ENCODE measurements around the gene ANKRD35.

ANKRD35 gene

DNA sequence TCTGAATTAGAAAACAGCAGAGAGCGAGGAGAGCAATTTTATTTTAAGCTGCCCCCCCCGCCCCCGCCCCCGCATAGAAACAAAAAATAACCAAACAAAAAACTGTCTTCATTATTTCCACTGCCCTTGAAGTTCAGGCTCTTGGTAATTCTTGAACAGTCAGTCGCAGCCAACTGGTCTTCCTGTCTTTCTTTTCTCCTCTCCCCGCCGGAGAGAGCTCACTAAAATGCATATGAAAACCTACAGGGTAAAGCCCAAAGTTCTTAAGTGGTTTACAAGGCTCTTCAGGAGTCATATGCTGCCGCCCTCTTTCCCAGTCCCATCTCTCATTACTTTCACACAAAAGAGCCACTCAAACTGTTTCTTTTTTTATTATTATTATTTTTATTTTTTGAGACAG is 1.1 kb upstream of the ANKRD35 start:
- Mint-ChIP-seq H3K9me3 (no peaks in the 10 kb centered on the region), H3K4me3 (peak overlapping the region; percentile 68), H3K27ac (no peak overlapping the region), H3K4me1 (ENCODE audit: low read depth) (peaks cover 9% of the 10 kb centered on the region), H3K27me3 (ENCODE audit: low read depth) (peaks cover 34% of the 10 kb centered on the region), H3K36me3 (ENCODE audit: low read depth) (no peaks in the 10 kb centered on the region)
- no peak for DNase-seq (ENCODE audit: low spot score)

GRCh38 chr1:145886390-145886789 is 724 bp upstream of the ANKRD35 start:
- H3K36me3 Mint-ChIP-seq (ENCODE audit: low read depth) = no peaks in the 10 kb centered on the region
- peak overlapping the region; percentile 87 for H3K4me3 Mint-ChIP-seq
- H3K4me1 Mint-ChIP-seq (ENCODE audit: low read depth) = peaks cover 9% of the 10 kb centered on the region
- DNase-seq (ENCODE audit: low spot score) = no peak
- H3K27ac Mint-ChIP-seq = no peak overlapping the region
- no peaks in the 10 kb centered on the region for H3K9me3 Mint-ChIP-seq
- H3K27me3 Mint-ChIP-seq (ENCODE audit: low read depth) = peaks cover 34% of the 10 kb centered on the region

GRCh38 chr1:145884675-145885074 is 991 bp downstream of the ANKRD35 start:
- H3K4me1 Mint-ChIP-seq (ENCODE audit: low read depth) = peaks cover 9% of the 10 kb centered on the region
- no peaks in the 10 kb centered on the region for H3K36me3 Mint-ChIP-seq (ENCODE audit: low read depth)
- no peak overlapping the region for H3K27ac Mint-ChIP-seq
- no peak for DNase-seq (ENCODE audit: low spot score)
- H3K27me3 Mint-ChIP-seq (ENCODE audit: low read depth) = peaks cover 37% of the 10 kb centered on the region
- peak overlapping the region; percentile 87 for H3K4me3 Mint-ChIP-seq
- no peaks in the 10 kb centered on the region for H3K9me3 Mint-ChIP-seq

DNA sequence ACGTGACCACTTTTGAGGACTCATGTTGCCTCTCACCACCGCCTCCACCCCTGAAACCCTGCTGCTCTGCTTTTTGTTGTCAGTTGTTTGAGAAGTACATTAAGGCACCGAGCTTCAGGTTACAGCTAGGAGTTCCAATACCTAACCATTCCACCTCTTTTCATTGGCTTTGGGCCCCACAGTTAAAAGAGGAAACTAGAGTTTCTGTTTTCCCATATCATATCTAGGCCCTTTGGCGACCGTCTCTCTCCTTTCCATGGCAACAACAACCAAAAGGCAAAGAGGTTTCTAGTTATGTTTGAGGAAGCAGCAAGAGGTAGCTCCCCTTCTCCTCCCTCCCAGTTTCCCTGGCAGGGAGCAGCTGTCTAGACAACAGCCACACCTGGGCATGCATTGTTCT is 5.9 kb downstream of the ANKRD35 start:
- peaks cover 36% of the 10 kb centered on the region for H3K27me3 Mint-ChIP-seq (ENCODE audit: low read depth)
- H3K4me1 Mint-ChIP-seq (ENCODE audit: low read depth) = peaks cover 4% of the 10 kb centered on the region
- H3K9me3 Mint-ChIP-seq = no peaks in the 10 kb centered on the region
- no peaks in the 10 kb centered on the region for H3K36me3 Mint-ChIP-seq (ENCODE audit: low read depth)
- no peak overlapping the region for H3K4me3 Mint-ChIP-seq
- H3K27ac Mint-ChIP-seq = no peak overlapping the region
- DNase-seq (ENCODE audit: low spot score) = no peak

DNA sequence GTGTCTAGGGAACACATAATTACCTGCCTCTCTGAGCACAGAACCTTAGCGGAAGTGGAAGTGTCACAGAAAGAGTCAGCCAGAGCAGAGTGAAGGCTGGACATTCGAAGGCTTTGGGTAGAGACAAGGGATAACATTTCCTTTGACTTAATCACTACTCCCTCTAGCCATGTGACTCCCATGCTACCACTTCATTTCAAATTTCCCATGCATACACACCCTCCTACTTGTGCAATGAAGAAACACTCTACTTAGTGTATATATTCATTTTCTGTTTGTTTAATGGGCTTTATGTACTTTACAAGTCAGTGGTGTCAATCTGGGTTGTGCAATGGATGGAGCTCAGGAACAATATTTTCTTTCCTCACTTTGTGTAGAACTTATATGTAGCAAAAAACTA is 6.9 kb downstream of the ANKRD35 start:
- Mint-ChIP-seq H3K27ac (no peak overlapping the region), H3K4me3 (no peak overlapping the region), H3K9me3 (no peaks in the 10 kb centered on the region), H3K27me3 (ENCODE audit: low read depth) (peaks cover 32% of the 10 kb centered on the region), H3K36me3 (ENCODE audit: low read depth) (no peaks in the 10 kb centered on the region), H3K4me1 (ENCODE audit: low read depth) (peaks cover 3% of the 10 kb centered on the region)
- no peak for DNase-seq (ENCODE audit: low spot score)

- DNase-seq (ENCODE audit: low spot score) = no peak
- Mint-ChIP-seq H3K27me3 (ENCODE audit: low read depth) (peaks cover 33% of the 10 kb centered on the region), H3K4me3 (no peak overlapping the region), H3K4me1 (ENCODE audit: low read depth) (peaks cover 4% of the 10 kb centered on the region), H3K9me3 (no peaks in the 10 kb centered on the region), H3K27ac (no peak overlapping the region), H3K36me3 (ENCODE audit: low read depth) (no peaks in the 10 kb centered on the region)
Observed at GRCh38 chr1:145877923-145878486, 7.7 kb downstream of the ANKRD35 start.

- Mint-ChIP-seq H3K9me3 (no peaks in the 10 kb centered on the region), H3K36me3 (ENCODE audit: low read depth) (no peaks in the 10 kb centered on the region), H3K27me3 (ENCODE audit: low read depth) (peaks cover 40% of the 10 kb centered on the region), H3K4me1 (ENCODE audit: low read depth) (peaks cover 16% of the 10 kb centered on the region), H3K27ac (no peak overlapping the region), H3K4me3 (no peak overlapping the region)
- no peak for DNase-seq (ENCODE audit: low spot score)
Observed at GRCh38 chr1:145874646-145875045, 11.0 kb downstream of the ANKRD35 start.

DNA sequence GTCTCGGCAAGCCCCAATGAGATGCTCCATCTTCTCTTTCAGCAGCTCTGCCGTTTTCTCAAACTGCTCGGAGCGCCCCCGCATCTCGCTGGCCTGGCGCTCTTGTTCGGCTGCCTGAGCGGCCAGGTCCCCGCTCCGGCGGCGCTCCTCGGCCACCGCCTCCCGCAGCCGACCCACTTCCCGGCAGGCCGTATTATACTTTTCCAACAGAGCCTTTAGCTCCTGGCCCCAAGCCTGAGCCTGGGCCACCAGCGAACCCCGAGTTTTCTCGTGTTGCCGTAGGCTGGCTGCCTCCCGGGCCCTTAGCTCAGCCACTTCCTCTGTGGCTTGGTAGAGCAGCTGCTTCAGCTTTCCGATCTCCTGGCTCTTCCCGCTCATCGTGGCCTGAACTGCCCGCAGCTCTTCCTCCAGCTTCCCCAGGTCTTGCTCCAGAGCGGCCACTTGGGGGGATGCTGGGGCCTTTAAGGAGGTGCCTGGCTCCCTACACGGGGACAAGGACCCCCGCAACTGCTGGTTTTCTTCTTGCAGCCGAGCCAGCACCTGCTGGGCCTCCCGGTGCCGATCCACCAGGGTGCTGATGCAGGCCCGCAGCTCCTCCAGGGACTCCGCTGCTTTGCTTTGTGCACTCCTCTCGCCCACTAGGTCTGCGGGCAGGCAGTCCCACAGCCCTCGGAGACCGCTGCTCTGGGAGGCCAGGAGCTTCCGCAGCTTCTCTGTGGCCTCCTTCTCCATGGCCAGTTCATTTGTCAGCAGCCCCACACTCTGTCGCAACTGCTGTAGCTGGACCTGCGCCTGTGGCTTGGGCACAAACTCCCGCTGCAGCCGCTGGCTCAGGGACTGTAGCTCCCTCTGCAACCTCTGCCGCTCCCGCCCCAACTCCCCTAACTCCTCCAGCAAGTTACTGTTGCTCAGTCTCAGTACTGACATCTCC is 13.4 kb downstream of the ANKRD35 start:
- Mint-ChIP-seq H3K27ac (peak overlapping the region; percentile 31), H3K4me1 (ENCODE audit: low read depth) (peaks cover 13% of the 10 kb centered on the region), H3K27me3 (ENCODE audit: low read depth) (peaks cover 42% of the 10 kb centered on the region), H3K4me3 (peak overlapping the region; percentile 80), H3K9me3 (no peaks in the 10 kb centered on the region), H3K36me3 (ENCODE audit: low read depth) (no peaks in the 10 kb centered on the region)
- DNase-seq (ENCODE audit: low spot score) = peak; percentile 31

GRCh38 chr1:145868232-145868631 is 17.4 kb downstream of the ANKRD35 start:
- no peak for DNase-seq (ENCODE audit: low spot score)
- H3K4me1 Mint-ChIP-seq (ENCODE audit: low read depth) = peaks cover 13% of the 10 kb centered on the region
- H3K4me3 Mint-ChIP-seq = no peak overlapping the region
- H3K36me3 Mint-ChIP-seq (ENCODE audit: low read depth) = no peaks in the 10 kb centered on the region
- H3K9me3 Mint-ChIP-seq = no peaks in the 10 kb centered on the region
- H3K27ac Mint-ChIP-seq = no peak overlapping the region
- H3K27me3 Mint-ChIP-seq (ENCODE audit: low read depth) = peaks cover 54% of the 10 kb centered on the region

GRCh38 chr1:145863282-145864018 is 22.2 kb downstream of the ANKRD35 start:
- Mint-ChIP-seq H3K36me3 (ENCODE audit: low read depth) (no peaks in the 10 kb centered on the region), H3K4me3 (no peak overlapping the region), H3K27me3 (ENCODE audit: low read depth) (peaks cover 41% of the 10 kb centered on the region), H3K9me3 (no peaks in the 10 kb centered on the region), H3K27ac (no peak overlapping the region), H3K4me1 (ENCODE audit: low read depth) (peaks cover 4% of the 10 kb centered on the region)
- no peak for DNase-seq (ENCODE audit: low spot score)

GRCh38 chr1:145859491-145860023 is 26.1 kb downstream of the ANKRD35 start:
- H3K4me3 Mint-ChIP-seq = peak overlapping the region; percentile 98
- H3K9me3 Mint-ChIP-seq = no peaks in the 10 kb centered on the region
- peak; percentile 83 for DNase-seq (ENCODE audit: low spot score)
- peaks cover 7% of the 10 kb centered on the region for H3K36me3 Mint-ChIP-seq (ENCODE audit: low read depth)
- H3K4me1 Mint-ChIP-seq (ENCODE audit: low read depth) = peaks cover 12% of the 10 kb centered on the region
- peak overlapping the region; percentile 87 for H3K27ac Mint-ChIP-seq
- H3K27me3 Mint-ChIP-seq (ENCODE audit: low read depth) = peaks cover 16% of the 10 kb centered on the region

- Mint-ChIP-seq H3K27ac (peak within 1 kb of the TSS; percentile 87), H3K9me3 (no peaks in the 10 kb centered on the region), H3K27me3 (ENCODE audit: low read depth) (peaks cover 11% of the 10 kb centered on the region), H3K36me3 (ENCODE audit: low read depth) (peaks cover 7% of the 10 kb centered on the region), H3K4me3 (peak within 1 kb of the TSS; percentile 98), H3K4me1 (ENCODE audit: low read depth) (peaks cover 12% of the 10 kb centered on the region)
- DNase-seq (ENCODE audit: low spot score) = peak; percentile 92
Observed at GRCh38 chr1:145858901-145859490, 26.7 kb downstream of the ANKRD35 start, which contains the start of gene PIAS3. Gene PIAS3, minus strand, starts transcription at chr1:145859081. Its CDS starts 91 bp downstream, at chr1:145858990.

- Mint-ChIP-seq H3K27ac (peak overlapping the region; percentile 55), H3K27me3 (ENCODE audit: low read depth) (peaks cover 5% of the 10 kb centered on the region), H3K36me3 (ENCODE audit: low read depth) (peaks cover 7% of the 10 kb centered on the region), H3K9me3 (no peaks in the 10 kb centered on the region), H3K4me1 (ENCODE audit: low read depth) (peaks cover 12% of the 10 kb centered on the region), H3K4me3 (peak overlapping the region; percentile 98)
- peak; percentile 33 for DNase-seq (ENCODE audit: low spot score)
Observed at GRCh38 chr1:145858238-145858900, 27.3 kb downstream of the ANKRD35 start.

Measured in T-helper 2 cell treated with Interferon-gamma antibody and Interleukin-4, amounts not matched to agents 5 μg/mL and 100 μg/mL, for 36 hours (primary cell).